Measurements from ENCODE around the gene S100A4. TPM values are rescaled to one million over a fixed set of nuclear protein-coding genes. Genes with fewer than 3 reads are reported as not detected.
"Not testable (repeated sequence)": the region's sequence is repeated elsewhere in the genome, so short reads cannot be mapped to it uniquely, and the experiment has no call there.

The S100A4 gene
- total and polyA plus RNA-seq, 9 donors = 12.7 to 160 (median 45.3) TPM

- H3K4me3 ChIP-seq = no peak overlapping the region
- no peak for TF ChIP-seq POLR2A (IDR thresholded peaks at IDR 0.05)
- TF ChIP-seq, protein P1, sequence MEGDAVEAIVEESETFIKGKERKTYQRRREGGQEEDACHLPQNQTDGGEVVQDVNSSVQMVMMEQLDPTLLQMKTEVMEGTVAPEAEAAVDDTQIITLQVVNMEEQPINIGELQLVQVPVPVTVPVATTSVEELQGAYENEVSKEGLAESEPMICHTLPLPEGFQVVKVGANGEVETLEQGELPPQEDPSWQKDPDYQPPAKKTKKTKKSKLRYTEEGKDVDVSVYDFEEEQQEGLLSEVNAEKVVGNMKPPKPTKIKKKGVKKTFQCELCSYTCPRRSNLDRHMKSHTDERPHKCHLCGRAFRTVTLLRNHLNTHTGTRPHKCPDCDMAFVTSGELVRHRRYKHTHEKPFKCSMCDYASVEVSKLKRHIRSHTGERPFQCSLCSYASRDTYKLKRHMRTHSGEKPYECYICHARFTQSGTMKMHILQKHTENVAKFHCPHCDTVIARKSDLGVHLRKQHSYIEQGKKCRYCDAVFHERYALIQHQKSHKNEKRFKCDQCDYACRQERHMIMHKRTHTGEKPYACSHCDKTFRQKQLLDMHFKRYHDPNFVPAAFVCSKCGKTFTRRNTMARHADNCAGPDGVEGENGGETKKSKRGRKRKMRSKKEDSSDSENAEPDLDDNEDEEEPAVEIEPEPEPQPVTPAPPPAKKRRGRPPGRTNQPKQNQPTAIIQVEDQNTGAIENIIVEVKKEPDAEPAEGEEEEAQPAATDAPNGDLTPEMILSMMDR (IDR thresholded peaks at IDR 0.05) = no peak
- TF ChIP-seq EP300 (IDR thresholded peaks at IDR 0.05) = no peak
- intact Hi-C loops (cut with DNase I) = no loop called here
- 8 to 36% (median 21%) methylated on average over 5 of the region's 5 CpGs for WGBS, 3 donors
- H3K27ac ChIP-seq = no peak overlapping the region
- no peaks in the 10 kb centered on the region for H3K9me3 ChIP-seq
- no peaks in the 10 kb centered on the region for H3K27me3 ChIP-seq
- H3K4me1 ChIP-seq (ENCODE audit: insufficient read depth) = peaks cover 15% of the 10 kb centered on the region
- DNase-seq = no peak
- H3K36me3 ChIP-seq = no peaks in the 10 kb centered on the region
These were observed 41.7 kb upstream of the S100A4 start for GRCh38 chr1:153587314-153587713.

DNA sequence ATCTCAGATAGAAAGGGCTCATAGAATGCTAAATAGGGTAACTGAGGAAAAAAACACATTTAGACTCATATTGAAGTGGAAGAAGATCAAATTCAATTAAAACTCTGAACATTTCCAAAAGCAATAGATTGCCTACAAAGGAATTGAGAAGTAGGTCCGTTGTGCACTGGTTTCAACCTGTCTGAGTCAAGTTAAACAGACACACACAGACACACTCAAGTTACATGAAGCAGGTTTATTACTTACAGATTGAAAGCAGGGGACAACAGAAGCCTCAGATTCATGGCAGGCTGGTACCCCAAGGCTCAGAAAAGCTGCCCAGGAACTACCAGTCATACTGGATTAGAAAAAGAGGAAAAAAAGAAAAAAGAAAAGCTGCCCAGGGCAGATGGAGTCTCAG lies 40.7 kb upstream of the S100A4 start:
- DNase-seq = no peak
- Histone ChIP-seq H3K36me3 (no peaks in the 10 kb centered on the region), H3K4me1 (ENCODE audit: insufficient read depth) (peaks cover 15% of the 10 kb centered on the region), H3K27ac (no peak overlapping the region), H3K27me3 (no peaks in the 10 kb centered on the region), H3K4me3 (no peak overlapping the region), H3K9me3 (no peaks in the 10 kb centered on the region)
- 42 to 50% (median 43%) methylated on average over 1 of the region's 1 CpG for WGBS, 3 donors
- TF ChIP-seq, protein P1 (IDR thresholded peaks at IDR 0.05) = no peak
- TF ChIP-seq EP300 (IDR thresholded peaks at IDR 0.05) (no peak), POLR2A (IDR thresholded peaks at IDR 0.05) (no peak)
- intact Hi-C loops (cut with DNase I) = no loop called here

DNA sequence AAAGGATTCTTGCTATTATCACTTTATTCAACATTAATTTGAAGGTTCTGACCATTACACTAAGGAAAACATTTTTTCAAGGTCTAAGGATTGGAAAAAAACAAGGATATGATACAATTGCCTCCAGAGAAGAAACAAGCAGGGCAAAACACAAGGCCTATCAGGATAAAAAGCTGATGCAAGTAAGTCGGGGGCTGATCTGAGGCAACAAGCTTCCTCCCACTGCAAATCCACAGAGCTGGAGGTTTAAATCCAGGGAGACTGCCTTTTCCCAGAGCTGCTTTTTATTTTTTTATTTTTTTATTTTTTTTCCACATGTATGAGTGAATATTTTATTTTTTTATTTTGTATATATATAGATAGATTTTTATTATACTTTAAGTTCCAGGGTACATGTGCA lies 39.4 kb upstream of the S100A4 start:
- Histone ChIP-seq H3K27ac (peak overlapping the region; percentile 54 to 56), H3K9me3 (no peaks in the 10 kb centered on the region), H3K27me3 (no peaks in the 10 kb centered on the region), H3K4me1 (ENCODE audit: insufficient read depth) (peaks cover 15% of the 10 kb centered on the region), H3K4me3 (no peak overlapping the region), H3K36me3 (no peaks in the 10 kb centered on the region)
- no peak for DNase-seq
- TF ChIP-seq EP300 (IDR thresholded peaks at IDR 0.05) = no peak
- TF ChIP-seq, protein P1 (IDR thresholded peaks at IDR 0.05) = no peak
- TF ChIP-seq POLR2A (IDR thresholded peaks at IDR 0.05) = no peak
- WGBS, 3 donors = 4 to 31% (median 12%) methylated on average over 1 of the region's 1 CpG
- intact Hi-C loops (cut with DNase I) = no loop called here

- H3K27me3 ChIP-seq = no peaks in the 10 kb centered on the region
- no peak overlapping the region for H3K27ac ChIP-seq
- intact Hi-C loops (cut with DNase I) = loop anchor here in 1 of 4 donors (5.0 kb wide), 1 partner anchor 33 kb away; the partner anchor contains the start of gene S100A14
- no peaks in the 10 kb centered on the region for H3K36me3 ChIP-seq
- WGBS, 3 donors = 31 to 48% (median 47%) methylated on average over 2 of the region's 2 CpGs
- no peaks in the 10 kb centered on the region for H3K9me3 ChIP-seq
- no peak overlapping the region for H3K4me3 ChIP-seq
- no peak for TF ChIP-seq EP300 (IDR thresholded peaks at IDR 0.05)
- TF ChIP-seq POLR2A (IDR thresholded peaks at IDR 0.05) = no peak
- no peak for DNase-seq
- peaks cover 15% of the 10 kb centered on the region for H3K4me1 ChIP-seq (ENCODE audit: insufficient read depth)
These were observed 38.4 kb upstream of the S100A4 start for GRCh38 chr1:153583976-153584375.

- DNase-seq = not testable (repeated sequence)
- H3K4me1 ChIP-seq (ENCODE audit: insufficient read depth) = peaks cover 14% of the 10 kb centered on the region
- intact Hi-C loops (cut with DNase I) = loop anchor here in 1 of 4 donors (5.0 kb wide), 1 partner anchor 34 kb away; the partner anchor contains the start of gene S100A14
These were observed 37.9 kb upstream of the S100A4 start for GRCh38 chr1:153583514-153583913.

GRCh38 chr1:153582836-153583235 lies 37.2 kb upstream of the S100A4 start:
- intact Hi-C loops (cut with DNase I) = loop anchor here in 1 of 4 donors (5.0 kb wide), 1 partner anchor 34 kb away; the partner anchor contains the start of gene S100A14
- H3K36me3 ChIP-seq, H3K4me3 ChIP-seq, DNase-seq, H3K27me3 ChIP-seq, H3K27ac ChIP-seq, H3K9me3 ChIP-seq: not testable (repeated sequence)
- 94 to 95% (median 95%) methylated on average over 15 to 34 of the region's 34 CpGs for WGBS, 3 donors
- H3K4me1 ChIP-seq (ENCODE audit: insufficient read depth) = peaks cover 14% of the 10 kb centered on the region

More at GRCh38 chr1:153583514-153583913, 37.9 kb upstream of the S100A4 start:
- not testable (repeated sequence) for H3K36me3 ChIP-seq, H3K4me3 ChIP-seq, H3K27me3 ChIP-seq, H3K9me3 ChIP-seq, H3K27ac ChIP-seq
- 38 to 61% (median 52%) methylated on average over 3 of the region's 3 CpGs for whole genome bisulfite sequencing, 3 donors
